GF-D8 (cell line): ENCODE measurements around the gene AK4.
A peak's percentile ranks its signal among the peaks of the same experiment; 100 is the strongest.
"Not testable (repeated sequence)": the region's sequence is repeated elsewhere in the genome, so short reads cannot be mapped to it uniquely, and the experiment has no call there.

Source experiments
- DNase-seq: peaks from one replicate; lab custom pipeline; 2025; lab: John Stamatoyannopoulos, UW

Gene AK4

DNA sequence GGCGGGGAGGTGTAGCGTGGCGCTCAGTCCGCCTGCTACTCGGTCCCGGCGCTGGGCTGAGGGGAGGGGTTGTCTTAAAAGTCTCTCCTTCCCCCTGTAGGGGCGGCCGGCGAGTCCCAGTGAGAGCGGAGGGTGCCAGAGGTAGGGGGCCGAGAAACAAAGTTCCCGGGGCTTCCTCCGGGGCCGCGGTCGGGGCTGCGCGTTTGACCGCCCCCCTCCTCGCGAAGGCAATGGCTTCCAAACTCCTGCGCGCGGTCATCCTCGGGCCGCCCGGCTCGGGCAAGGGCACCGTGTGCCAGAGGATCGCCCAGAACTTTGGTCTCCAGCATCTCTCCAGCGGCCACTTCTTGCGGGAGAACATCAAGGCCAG lies at the start of gene AK4:
TSS of gene AK4 (plus strand) at position 26 of the 370 bp plus-strand sequence. CDS start at position 231, 205 bp downstream.
- not testable (repeated sequence) for DNase-seq

DNA sequence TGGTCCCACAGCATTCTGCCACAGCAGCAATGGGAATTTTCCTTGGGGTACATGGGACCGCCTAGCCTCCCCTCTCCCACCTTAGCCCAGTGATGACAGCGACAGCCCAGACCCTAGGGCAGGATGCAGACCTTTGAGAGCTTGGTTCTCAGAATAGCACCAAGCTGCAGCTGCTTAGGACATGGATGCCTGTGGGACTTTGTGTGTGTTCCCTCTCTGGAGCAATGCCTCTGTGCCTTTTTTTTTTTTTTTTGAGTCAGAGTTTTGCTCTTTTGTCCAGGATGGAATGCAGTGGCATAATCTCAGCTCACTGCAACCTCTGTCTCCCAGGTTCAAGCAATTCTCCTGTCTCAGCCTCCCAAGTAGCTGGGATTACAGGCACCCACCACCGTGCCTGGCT lies 44.2 kb upstream of the AK4 start:
- no peak for DNase-seq

DNA sequence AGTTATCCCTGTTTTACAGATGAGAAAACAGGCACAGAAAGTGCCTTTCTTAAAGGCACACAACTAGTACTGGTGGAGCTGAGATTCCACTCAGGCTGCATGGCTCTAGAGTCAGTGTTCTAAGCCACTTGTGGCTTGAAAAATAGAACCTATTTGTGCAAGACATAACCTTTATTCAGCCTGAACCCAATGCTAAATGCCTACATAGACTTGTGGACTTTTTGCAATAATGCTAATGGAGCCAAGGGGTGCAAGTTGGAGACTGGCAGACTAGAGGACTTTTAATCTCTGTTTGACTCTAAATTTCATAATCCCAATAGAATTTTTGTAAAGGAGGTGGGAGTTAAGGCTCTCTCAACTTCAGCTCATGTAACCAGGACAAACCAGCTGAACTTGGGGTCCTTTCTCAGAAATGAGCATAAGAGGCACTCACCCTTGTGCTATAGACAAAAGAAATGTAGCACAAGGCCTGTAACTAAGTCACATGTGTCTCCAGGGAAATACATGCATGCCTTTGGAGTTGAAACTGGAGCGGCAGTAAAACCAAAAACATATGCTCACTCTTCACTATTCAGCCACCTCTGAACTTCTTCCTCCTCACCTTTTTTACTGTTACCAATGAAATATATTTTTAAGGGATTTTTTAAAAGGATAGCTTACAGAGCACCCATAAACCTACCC lies 43.0 kb upstream of the AK4 start:
- no peak for DNase-seq

DNA sequence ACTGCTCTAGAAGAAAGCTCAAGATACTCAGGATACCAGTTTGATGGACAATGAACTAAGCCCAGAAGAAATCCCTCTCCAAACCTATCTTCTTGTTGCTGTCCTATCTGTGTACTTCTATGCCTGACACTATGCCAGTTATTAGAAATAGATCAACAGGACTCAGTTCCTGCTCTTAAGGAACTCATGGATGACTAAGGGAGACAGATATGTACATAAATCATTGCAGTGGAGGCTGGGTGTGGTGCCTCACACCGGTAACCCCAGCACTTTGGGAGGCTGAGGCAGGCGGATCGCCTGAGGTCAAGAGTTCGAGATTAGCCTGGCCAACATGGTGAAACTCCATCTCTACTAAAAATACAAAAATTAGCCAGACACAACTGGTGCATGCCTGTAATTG lies 42.4 kb upstream of the AK4 start:
- DNase-seq = no peak

DNA sequence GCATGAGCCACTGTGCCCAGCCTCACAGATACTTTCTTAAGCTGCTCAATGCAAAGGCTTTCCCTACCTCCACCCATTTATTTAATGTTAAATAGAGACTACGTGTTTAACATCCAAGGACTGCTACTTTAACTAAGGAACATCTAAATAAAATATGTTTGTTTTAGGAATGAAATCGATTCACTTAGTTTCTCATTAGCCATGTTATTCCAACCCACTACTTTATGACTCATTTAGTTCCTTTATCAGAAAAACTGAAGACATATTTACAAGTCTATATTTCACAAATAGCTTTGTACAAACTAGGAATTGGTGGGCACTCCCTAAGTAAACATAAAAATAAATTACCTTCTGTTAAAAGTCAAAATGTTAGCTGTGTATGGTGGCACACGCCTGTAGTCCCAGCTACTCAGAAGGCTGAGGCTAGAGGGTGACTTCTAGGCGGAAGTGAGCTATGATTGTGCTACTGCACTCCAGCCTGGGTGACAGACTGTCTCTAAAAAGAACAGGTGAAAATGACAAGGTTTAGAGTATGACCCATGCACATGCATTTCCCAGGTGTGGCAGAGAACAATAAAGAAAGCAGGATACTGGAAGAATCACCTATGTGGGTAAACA lies 39.9 kb upstream of the AK4 start:
- DNase-seq = no peak

DNA sequence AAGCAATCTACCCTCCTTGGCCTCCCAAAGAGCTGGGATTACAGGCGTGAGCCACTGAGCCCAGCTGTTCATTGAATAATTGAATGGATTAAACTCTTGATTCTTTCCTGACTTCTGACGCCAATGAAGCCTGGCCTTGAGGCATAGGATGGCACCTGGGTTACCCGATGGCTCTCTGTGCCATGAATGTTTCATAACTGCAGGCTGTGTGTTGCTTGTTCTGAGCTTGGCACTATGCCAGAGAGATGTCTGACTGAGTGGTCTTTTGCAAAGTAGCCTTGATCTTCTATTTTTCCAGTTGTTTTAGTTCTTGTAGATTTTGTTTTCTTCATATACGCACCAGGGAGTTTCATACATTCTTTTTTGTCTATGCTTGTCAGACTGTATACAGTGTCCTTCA lies 38.5 kb upstream of the AK4 start:
- no peak for DNase-seq

DNA sequence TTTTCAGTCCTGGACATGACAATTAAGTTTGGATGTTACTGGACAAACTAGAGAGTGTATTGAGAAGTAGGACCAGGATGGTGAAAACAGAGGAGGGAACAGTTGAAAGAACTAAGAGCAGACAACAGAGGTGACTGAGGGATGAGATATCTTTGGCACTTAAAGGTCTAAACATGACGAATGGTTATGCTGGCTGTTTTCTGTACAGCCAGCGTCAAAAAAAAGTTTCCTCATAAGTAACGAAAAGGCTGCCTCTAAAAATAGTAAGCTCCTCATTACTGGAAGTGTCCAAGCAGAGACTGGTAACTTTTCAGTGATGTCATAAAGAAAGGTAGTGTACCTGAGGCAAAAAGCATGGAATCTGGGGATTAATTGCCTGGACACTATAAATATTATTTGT lies 35.2 kb upstream of the AK4 start:
- DNase-seq = no peak

DNA sequence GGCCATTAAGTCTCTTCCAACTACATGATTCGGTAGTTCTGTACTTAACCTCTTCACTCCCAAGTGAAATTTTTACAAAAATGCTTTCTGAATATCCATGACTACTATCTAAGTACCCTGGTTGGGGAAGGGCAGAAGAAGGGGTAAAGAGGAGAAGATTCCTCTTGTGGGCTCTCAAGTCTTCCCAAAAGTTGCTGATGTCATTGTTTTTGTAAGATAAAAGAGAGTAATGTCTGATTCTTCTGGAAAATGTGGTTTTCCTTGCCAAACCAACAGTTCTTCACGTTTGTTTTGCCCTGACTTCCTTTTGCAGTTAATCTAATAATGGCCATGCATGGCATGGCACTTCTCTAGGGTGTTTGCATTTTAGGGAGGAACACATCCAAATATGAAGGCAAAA lies 34.7 kb upstream of the AK4 start:
- no peak for DNase-seq

DNA sequence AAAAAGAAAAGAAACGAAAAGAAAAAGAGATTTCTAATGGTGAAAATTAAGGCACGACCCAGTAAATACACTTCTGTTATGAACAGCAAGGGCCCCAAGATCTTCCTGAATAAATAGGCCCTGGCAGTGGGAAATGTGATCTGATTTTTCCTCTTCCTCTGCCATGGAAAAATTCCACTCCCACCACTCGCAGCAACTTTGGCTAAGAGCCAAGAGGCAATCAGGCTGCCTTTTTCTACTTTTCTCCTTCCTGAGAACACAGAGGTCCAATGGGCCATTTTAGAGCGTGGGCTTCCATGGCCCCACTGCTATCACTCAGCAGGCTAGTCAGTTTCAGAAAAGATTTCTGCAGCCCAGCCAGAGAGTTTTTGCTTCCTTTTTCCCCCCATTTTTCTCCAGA lies 33.7 kb upstream of the AK4 start:
- no peak for DNase-seq

DNA sequence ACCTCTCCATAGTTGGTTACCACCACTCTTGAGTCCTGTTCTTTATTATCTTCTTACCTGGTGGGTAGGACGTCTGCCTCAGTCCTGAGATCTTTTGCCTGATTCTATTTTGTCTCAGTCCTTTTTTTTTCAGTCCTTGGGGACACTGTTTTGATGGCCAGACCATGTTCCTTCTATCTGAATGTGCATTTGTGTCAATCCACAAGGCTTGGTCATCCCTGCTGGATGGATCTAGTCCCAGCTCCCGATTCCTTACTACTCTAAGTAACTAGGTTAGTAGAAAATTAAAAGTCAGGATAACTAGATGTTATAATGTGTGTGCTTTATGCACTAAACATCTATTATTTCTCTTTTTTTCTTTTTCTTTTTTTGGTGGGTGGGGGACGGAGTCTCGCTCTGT lies 28.1 kb upstream of the AK4 start:
- no peak for DNase-seq

DNA sequence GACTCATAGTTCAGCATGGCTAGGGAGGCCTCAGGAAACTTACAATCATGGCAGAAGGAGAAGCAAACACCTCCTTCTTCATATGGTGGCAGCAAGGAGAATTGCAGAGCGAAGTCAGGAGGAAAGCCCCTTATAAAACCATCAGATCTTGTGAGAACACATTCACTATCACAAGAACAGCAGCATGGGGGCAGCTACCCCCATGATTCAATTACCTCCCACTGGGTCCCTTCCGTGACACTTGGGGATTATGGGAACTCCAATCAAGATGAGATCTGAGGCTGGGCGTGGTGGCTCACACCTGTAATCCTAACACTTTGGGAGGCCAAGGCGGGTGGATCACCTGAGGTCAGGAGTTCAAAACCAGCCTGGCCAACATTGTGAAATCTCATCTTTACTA lies 18.9 kb upstream of the AK4 start:
- DNase-seq = not testable (repeated sequence)

DNA sequence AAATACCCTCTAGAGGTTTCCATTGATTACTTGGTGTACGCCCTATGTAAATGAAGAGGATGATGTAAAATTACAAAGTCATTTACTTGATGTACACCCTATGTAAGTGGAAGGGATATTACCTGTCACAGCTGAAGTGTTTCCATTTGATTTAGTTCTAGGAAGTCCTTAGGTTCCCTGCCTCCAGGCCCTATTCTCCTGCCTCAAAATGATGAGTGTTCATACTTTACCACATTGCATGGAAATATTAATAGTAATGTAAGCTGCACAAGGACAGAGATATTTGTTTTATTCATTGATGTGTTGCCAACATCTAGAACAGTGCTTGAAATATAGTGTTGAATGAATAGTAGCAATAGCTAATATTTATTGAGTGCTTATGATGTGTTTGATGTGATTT lies 9.5 kb upstream of the AK4 start:
- no peak for DNase-seq

DNA sequence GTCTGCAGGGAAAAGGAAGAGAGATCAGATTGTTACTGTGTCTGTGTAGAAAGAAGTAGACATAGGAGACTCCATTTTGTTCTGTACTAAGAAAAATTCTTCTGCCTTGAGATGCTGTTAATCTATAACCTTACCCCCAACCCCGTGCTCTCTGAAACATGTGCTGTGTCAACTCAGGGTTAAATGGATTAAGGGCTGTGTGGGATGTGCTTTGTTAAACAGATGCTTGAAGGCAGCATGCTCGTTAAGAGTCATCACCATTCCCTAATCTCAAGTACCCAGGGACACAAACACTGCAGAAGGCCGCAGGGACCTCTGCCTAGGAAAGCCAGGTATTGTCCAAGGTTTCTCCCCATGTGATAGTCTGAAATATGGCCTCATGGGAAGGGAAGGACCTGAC lies 8.2 kb upstream of the AK4 start:
- DNase-seq = not testable (repeated sequence)

DNA sequence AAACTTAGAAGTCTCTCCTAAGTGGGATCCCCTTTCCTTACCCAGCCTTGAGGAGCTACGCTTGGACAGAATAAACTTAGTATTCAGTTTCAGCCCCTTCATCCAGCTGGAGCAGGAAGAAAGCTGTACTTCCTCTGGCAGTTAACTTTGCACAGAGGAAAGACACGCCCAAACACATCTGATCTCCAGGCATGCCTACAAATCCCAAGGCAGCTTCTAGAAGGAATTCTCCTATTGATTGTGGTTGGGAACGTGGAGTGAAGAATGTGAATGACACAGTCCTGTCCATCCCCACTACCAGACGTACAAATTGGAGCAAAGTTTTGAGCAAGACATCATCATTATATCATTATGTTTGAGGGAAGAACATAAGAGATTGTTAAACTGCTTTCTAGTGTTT lies 6.6 kb upstream of the AK4 start:
- DNase-seq = no peak

DNA sequence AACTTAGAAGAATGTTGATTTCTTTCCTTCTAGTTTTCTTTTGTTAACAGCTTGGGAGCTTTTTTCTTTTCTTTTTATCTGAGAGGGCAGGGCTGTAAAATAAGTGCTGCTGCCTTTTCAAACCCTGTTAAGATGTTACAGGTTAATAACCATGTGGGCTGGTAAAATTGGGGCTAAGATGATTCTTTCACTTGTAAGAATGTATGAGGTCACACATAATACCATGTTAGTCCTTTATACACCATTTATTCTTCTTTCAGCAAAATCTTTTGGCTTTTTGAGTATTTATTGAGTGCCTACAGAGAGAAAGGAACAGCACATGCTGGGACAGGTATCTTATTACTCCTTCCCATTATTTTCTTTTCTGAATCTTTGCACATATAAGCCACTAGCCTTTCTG lies 6.1 kb upstream of the AK4 start:
- DNase-seq = no peak

DNA sequence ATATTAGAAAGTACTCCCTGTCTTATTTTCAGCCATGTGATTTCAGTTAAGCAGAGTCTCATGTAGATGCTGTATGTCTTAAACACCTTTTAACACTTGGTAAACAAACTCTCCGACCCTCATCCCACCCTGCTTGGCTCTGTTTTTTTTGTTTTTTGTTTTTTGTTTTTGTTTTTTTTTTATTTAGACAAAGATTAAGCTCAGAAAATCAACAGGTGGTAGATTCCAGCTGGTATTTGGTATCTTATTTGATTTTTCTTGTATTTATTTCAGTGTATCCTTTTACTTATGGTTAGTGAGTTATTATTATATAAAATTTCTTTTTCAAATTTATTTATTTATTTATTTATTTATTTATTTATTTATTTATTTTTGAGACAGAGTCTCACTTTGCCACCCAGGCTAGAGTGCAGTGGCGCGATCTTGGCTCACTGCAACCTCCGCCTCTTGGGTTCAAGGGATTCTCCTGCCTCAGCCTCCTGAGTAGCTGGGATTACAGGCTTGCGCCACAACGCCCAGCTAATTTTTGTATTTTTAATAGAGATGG lies 4.8 kb upstream of the AK4 start:
- not testable (repeated sequence) for DNase-seq

DNA sequence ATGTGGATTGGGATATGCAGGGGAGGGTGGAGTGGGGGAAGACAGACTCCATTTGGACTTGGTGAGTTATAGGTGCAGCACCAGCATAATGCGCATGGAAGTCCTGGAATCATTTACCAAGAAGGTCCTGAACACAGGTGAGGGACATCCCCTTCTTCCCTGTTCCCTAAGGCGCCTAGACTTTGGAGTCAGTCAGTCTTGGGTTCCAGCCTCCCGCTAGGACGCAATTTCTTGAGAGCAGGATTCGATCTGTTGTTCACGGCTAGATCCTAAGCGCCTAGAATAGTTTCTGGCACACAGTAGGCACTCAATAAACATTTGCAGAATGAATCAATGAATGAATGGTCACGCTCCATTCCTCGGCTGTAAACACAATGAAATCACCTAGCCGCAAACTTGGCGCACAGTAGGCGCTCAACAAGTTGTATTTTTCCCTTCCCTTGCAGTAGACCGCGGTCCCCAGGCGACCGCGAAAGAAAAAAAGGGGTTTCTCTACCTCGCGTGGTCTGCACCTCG lies 1.0 kb upstream of the AK4 start:
- DNase-seq = no peak

DNA sequence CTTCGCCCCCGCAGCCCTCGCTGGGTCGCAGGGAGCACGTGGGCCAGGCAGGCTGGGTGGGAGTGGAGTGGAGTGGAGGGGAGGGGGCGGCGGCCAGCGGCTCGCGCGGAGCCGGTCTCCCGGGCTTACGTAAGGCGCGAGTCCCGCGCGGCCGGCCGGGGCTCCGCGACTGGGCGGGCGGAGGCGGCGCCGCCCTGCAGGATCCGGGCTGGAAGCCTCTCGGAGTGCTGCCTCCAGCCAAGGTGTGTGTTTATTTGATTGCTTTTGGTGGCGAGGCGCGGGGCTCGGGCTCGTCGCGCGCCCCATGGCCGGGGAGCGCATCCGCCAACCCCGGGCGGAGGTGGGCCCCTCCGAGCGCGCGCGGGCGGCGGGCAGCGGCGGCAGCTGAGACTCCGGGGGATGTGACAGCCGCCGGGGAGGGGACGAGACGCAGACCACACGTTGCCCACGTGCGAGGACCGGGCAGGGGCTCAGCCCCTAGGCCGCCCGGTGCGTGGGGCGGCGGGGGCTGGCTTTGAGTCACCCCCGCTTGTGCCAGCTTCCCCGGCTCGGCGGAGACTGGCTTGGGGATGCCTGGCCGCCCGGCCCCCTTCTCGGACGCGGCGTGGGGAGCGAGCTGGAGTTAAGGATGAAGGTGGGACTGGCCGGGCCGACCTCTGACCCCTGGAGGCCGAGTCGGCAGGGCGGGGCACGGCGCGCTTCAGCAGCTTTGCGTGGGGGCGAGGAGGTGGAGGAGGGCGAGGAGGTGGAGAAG lies 402 bp upstream of the AK4 start:
- no peak for DNase-seq

DNA sequence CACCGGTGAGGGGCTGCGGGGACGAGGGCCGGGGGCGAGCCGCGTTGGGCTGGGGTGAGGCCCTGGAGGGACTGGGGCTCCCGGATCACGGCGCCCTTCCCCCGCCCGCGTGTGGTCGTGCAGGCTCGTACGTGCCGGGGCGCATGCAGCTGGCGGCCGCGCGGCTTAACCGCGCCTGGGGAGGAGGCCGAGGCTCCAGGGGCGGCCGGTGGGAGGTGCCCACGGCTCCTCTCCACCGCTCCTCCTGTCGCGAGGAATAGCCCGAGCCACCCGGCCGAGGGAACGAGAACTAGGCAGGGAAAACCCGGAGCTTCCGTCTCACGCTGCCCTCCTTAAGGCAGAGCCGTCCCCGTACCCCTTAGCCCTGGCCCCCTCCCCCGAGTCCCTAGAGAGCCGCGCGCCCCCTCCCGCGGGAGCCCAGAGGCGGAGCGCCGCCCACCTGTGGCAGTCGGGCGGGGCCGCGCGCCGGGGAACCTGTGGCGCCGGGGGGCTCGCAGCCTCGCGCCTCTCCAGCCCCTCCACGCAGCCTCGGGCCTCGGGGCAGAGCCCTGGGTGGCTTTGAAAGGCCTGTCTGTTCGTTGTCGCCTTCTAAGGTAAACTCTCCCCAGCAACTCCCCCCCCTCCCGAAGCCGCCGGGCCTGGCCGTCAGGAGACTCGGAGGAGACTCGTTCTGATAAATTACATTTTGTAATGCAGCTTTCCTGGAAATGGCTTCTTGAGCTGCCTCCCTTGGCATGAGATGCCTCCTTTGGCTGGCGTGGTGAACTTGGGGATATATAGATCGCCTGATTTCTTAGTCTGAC lies 746 bp downstream of the AK4 start:
- peak; percentile 52 for DNase-seq

DNA sequence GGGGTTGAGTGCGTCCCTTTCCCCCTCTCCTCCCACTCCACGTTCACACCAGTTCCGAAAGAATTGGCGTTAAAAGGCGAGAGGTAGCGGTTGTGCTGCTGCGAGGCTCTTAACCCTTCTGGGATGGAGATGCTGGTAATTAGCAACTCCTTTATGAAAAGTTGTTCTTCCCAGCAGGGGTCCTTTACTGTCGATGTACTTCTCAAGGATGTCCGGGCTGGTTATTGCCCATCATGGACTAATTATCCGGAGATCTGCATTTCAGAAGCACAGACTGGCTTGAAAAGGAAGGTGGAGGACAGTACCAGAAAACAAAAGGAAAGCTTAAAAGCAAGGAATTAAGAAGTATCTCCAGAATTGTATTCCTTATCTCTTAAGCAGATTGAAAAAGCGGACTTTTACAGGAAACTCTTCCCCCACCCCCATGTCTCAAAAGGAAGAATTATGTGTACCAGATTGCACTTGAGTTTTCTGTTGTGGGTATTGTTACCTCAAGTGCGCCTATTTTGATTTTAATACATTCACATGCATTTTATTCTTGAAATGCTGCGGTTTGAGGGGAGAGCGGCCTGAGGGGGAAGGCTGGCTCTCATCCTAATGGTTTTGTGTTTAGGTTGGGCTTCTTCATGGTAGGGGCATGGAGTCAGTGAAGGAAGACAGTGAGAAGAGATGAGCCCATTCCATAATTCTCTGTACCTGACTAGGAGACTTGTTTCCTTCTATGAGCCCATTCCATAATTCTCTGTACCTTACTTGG lies 1.5 kb downstream of the AK4 start:
- DNase-seq = no peak

DNA sequence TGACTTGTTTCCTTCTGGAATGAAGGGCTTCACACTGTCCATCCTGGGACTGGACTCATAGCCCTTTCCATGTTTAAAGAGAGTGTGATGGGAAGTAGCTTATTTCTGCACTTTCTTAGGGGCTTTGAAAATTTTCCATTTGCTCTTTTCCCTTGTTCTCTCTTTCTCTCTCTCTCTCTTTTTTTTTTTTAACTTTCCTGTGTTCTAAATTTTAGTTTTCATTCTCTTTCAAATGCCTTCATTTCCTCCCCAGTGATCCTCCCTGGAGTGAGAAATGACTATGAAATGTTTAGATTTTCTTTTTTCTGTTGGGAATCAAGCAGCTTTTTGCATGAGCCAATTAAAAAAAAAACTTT lies 2.1 kb downstream of the AK4 start:
- no peak for DNase-seq
